HS-27A (cell line): ENCODE measurements around the gene YTHDC2.
"Not testable (repeated sequence)": the region's sequence is repeated elsewhere in the genome, so short reads cannot be mapped to it uniquely, and the experiment has no call there.

Experiments used
- DNase-seq: peaks from one replicate; pipeline ENCODE4 v3.0.0-alpha.2; 2012; ENCODE audit warnings: low read depth, missing footprints

The YTHDC2 gene

DNA sequence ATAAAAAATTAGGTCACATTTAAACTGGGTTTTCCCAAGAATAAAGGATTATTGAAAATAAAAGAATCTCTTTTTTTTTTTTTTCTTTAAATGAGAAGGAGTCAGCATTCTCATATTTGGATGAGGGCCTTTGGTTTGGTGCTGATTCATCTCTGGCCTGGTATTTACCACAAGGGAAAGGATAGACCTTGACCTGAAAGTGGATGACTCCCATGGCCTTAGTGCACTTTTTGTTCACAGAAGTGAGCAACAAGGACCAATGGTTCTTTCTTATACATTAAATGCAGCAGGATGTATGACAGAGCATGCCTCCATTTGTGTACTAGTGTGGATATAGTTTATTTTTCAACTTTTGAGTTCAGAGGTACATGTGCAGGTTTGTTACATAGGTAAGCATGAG lies 6.9 kb downstream of the YTHDC2 start:
- no peak for DNase-seq

DNA sequence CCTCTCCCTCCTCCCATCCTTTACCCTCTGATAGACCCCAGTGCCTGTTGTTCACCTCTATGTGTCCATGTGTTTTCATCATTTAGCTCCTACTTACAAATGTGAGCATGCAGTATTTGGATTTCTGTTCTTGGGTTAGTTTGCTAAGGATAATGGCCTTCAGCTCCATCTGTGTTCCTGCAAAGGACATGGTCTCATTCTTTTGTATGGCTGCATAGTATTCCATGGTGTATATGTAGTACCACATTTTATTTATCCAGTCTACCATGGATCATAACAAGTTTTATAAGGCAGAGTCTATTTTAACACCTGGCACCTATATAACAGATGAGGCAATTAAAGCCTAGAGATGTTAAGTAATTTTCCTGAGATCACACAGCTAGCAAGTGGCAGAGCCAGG lies 7.4 kb downstream of the YTHDC2 start:
- no peak for DNase-seq

DNA sequence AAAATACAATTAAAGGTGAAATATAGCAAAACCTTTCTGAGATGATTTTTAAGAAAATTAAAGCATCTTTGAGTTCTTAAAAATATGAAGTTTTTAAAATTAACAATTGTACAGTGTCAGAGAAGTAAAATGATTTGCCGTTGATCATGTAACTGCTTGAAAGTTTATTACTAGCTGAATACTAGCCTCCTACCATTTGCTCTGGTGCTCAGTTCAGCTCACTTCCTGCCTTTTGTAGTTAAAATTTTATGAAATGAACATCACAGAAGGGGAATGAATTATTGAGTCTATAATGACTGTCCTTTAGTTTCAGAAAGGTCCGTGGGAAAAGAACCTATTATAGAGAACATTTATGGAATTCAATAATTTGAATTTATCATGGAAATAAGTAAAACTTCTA lies 9.7 kb downstream of the YTHDC2 start:
- DNase-seq, result no peak

DNA sequence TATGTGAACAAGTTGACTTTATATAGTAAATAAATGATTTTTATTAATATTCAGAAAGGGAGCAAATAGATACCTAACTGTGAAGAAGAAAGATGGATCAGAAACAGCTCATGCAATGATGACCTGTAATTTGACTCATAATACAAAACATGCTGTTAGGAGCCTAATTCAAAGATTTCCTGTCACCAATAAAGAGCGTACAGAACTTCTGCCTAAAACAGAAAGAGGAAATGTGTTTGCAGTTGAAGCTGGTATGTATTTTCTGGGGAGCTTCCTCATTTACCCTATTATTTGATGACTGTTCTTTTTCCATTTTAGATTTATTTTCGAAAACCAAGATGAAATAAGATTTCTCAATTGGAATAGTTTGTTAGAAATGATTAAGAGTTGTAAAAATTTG lies 11.4 kb downstream of the YTHDC2 start:
- no peak for DNase-seq

DNA sequence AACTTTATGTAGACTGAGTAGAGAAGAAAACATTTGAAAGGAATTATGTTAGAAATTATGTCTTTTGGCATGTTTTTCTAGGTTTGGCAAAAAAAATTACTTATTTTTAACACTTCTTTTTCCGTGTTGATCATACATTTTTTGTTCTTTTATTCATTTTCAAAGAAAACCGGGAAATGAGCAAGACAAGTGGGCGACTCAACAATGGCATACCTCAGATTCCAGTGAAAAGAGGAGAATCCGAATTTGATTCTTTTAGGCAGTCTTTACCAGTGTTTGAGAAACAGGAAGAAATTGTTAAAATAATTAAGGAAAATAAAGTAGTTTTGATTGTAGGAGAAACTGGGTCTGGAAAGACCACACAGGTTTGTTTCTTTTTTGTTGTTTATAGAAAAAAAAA lies 12.9 kb downstream of the YTHDC2 start:
- DNase-seq, result no peak

DNA sequence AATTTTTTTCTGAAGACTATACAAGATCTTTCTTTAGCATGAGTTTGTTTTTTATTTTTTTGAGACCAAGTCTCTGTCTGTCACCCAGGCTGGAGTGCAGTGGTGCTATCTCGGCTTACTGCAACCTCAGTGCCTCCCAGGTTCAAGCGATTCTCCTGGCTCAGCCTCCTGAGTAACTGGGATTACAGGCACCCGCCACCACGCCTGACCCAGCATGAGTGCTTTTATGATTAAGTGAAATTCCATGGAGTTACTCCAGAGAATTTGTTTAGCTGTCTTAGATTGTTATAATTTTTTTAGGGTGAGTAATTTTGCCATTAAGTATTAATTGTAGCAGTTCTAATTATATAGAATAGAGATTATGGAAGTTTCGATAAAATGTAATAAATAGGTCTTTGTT lies 14.3 kb downstream of the YTHDC2 start:
- no peak for DNase-seq

DNA sequence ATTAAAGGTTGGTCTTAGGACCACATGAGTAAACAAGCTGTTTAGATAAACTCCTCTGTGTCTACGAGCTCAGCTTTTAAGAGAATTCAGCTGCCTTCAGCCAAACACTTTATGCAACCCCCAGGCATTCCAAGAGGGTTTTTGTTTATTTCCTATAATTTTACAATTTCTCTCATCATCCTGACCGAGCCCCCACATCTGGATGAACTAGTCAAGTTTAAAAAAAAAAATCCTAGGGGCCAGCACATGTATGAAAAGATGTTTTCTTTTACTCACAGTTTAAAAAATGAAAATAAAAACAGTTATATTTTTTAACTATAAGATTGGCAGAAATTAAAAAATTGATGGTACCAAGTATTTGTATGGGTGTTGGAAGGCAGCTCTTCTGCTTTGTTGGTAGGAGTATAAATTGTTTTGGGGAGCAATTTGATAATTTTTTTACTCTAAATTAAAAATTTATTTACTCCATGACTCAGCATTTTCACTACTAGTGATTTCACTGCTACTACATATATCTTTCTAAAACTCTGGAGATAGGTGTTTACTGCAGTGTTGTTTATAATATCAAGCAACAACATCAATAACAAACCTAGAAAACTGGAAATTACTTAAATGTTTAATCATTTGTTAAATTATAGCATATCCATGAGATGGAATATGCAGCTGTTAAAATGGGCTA lies 18.1 kb downstream of the YTHDC2 start:
- DNase-seq, result no peak

DNA sequence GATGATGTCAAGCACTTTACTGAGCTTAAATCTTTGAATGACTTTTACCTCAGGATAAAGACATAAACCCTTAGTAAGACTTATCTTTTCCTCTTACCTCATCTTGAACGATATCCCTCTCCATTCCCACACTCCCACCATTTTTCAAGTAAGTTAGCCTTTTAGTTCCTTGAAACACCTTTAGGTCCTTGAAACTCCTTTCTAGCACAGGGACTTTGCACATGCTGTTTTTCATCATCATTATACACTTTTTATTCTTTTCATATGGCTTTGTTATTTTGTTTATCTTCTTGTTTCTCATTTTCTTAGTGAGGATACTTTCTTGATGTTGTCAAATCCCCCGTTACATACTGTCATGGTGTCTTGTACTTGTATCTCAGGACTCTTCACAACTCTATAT lies 24.8 kb downstream of the YTHDC2 start:
- no peak for DNase-seq

DNA sequence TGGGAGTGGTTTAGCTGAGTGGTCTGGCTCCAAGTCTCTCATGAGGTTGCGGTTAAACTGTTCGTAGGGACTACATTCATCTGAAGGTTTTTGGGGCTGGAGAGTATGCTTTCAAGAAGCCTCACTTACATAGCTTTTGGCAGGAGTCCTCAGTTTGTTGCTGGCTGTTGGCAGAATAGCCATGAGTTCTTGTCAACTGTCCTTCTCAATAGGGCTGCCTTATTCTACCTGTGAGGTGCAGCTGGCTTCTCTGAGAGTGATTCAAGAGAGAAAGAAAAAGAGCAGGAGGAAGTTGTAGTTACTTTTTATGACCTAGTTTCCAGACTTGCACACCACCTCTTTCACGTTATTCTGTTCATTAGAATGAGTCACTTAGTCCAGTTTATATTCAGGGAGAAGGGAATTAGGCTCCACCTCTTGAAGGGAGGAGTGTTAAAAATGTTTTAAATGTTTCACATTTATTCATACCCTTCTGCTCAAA lies 33.2 kb downstream of the YTHDC2 start:
- DNase-seq, result no peak

DNA sequence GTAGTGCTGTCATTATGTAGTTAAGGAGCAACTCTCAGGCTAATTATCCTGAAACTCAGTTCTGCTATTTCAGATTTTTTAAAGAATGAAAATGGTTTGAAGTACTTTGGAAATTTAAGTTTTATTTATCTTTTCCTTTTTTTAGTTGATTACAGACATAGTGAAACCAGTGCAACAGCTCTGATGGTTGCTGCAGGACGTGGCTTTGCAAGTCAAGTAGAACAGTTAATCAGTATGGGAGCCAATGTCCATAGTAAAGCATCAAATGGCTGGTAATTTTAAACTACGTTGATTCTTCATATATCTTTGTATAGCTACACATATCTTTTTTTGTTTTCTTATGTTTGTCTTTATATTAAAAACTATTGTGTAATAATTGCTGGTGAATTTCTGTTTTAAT lies 34.9 kb downstream of the YTHDC2 start:
- DNase-seq, result no peak

DNA sequence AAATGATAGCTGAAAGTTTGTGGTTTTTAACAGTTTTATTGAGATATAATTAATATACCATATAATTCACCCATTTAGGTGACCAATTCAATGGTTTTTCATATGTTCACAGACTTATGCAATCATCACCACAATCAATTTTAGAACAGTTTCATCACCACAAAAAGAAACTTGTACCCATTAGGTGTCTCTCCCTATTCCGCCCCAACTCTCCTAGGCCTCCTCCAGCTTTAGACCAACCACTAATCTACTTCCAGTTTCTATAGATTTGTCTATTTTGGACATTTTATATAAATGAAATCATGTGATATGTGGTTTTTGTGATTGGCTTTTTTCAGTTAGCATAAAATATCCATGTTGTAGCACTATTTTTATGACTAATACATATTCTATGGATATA lies 38.6 kb downstream of the YTHDC2 start:
- DNase-seq, result no peak

DNA sequence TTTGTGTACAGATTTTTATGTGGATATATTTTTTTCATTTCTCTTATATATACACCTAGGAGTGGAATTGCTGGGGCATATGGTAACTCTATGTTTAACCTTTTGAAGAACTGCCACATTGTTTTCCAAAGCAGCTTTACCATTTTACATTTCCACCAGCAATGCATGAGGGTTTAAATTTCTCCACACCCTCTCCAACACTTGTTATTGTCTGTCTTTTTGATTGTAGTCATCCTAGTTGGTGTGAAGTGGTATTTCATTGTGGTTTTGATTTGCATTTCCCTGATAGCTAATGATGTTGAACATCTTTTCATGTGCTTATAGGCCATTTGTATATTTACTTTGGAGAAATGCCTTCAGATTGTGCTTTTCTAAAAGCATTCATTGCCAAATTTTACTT lies 39.1 kb downstream of the YTHDC2 start:
- no peak for DNase-seq

DNA sequence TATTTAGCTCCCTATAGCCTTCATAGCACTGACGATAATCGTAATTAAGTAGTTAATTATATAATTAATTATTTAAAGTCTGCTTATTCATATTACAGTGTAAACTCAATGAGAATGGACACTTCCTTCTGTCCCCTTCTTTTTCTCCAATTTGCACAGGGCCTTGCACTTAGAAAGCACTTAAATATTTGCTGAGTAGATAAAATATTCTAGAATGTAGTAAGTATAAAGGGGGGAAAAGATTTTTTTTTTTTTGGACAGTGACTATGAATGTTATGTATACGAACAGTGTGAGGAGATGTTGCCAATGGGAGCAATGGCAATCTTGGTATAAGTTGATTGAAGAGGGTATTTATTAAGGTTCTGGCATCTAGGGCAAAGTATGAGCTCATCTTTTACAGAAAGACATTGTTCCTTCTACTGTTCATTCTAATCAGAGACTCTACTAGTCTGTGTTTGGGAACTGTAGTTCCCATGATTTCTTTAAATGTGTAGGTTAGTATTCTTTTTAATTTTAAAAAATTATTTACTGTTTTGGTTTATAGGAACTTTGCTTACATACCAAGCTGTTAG lies 49.4 kb downstream of the YTHDC2 start:
- DNase-seq, result no peak

DNA sequence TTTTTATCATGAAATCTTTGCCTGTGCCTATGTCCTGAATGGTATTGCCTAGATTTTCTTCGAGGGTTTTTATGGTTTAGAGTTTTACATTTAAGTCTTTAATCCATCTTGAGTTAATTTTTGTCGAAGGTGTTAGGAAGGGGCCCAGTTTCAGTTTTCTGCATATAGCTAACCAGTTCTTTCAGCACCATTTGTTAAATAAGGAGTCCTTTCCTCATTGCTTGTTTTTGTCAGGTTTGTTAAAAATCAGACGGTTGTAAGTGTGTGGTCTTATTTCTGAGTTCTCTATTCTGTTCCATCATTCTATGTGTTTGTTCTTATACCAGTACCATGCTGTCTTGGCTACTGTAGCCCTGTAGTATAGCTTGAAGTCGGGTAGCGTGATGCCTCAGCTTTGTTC lies 55.9 kb downstream of the YTHDC2 start:
- DNase-seq, result no peak

DNA sequence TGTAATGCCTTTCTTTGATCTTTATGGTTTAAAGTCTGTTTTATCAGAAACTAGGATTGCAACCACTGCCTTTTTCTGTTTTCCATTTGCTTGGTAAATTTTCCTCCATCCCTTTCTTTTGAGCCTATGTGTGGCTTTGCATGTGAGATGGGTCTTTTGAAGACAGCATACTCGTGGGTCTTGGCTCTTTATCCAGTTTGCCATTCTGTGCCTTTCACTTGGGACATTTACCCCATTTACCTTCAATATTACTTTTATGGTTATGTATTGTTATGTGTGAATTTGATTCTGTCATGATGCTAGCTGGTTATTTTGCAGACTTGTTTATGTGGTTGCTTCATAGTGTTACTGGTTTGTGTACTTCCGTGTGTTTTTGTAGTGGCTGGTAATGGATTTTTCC lies 59.2 kb downstream of the YTHDC2 start:
- DNase-seq, result no peak

DNA sequence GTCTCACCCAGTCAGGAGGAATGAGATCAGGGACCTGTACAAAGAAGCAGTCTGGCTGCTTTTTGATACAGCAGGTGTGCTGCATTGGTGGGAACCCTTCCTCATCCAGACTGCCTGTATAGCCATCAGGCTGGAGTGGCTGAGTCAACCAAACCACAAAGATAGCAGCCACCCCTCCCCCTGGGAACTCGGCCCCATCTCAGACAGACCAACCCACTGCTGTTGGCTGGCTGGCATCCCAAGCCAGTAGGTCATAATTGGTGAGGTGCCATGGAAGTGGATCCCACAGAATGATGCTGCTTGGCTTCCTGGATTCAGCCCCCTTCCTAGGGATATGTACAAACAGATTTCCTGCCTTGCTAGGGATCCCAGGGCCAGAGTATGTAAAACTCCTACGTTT lies 60.9 kb downstream of the YTHDC2 start:
- DNase-seq, result peak; percentile 15

DNA sequence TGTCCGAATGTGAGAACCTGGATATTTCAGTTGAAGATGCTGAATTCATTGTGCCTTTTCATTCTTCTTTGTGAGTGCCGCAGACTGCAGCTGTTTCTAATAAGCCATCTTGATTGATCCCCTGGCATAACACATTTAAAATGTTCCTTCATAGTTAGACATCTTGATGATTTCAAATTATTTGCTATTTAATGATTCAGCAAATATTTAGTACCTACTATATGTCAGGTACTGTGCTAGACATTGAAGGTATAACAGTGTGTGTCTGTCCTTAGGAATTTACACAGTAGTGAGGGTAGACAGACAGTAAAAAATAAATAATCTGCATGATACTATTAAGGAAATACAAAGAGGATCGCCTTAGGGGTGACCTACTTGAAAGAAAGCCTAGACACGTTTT lies 61.6 kb downstream of the YTHDC2 start:
- DNase-seq, result no peak

DNA sequence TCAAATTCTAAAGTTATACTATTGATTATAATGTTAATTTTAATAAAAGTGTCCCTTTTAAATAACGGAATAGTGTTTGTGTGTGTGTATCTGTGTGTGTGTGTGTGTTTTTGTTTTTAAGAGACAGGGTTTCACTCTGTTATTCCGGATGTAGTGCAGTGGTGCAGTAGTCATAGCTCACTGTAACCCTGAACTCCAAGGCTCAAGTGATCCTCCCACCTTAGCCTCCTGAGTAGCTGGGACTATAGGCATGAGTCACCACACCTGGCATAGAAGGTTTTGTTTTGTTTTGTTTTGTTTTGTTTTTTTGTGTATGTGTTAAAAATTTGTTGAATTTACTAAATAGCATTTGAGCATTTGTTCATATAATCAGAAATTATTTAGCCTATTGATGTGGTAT lies 64.6 kb downstream of the YTHDC2 start:
- no peak for DNase-seq

DNA sequence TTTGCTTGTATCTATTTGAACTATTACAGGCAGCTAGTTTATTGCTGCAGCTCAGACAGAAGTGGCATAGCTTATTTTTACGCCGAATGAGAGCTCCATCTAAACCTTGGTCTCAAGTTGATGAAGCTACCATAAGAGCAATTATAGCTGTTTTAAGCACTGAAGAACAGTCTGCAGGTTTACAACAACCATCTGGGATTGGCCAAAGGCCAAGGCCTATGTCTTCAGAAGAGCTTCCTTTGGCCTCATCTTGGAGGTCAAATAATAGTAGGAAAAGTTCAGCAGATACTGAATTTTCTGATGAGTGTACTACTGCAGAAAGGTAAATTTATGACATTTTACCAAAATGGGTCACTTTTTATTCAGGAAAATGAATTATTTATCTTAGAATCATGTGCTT lies 67.9 kb downstream of the YTHDC2 start:
- no peak for DNase-seq

DNA sequence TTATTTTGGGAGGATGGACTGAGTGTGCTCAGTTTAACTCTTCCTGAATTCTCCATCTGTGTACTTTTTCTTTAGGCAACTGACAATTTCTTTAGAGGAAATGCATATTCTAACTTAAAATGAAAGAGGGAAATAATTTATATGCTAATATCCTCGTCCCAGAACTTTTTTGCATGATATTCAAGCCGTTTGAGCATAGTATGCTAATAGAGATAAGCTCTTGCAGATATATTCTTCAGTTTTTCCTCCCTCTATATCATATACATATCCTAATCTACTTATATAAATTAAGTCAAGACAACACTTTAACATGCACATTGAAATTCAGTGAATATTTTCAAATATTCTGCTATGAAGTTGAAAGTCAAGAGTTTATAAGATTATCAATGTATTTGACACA lies 84.7 kb downstream of the YTHDC2 start:
- no peak for DNase-seq

DNA sequence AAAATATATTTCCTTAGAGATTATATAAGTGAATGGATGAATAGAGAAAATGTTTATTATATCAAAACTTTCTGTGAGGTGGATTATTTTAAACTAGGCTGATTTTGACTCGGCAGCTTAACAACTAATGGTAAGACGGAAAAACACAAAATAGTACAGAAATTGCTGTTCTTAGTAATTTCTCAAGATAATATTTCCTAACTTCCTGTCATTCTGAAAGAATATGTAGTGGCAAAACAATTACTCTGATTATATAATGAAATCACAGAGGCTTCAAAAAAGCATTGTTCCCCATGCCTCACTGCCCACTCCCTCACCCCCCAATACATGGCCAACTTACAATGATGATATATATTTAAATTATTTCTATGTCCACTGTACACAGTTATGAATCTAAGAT lies 85.4 kb downstream of the YTHDC2 start:
- no peak for DNase-seq

DNA sequence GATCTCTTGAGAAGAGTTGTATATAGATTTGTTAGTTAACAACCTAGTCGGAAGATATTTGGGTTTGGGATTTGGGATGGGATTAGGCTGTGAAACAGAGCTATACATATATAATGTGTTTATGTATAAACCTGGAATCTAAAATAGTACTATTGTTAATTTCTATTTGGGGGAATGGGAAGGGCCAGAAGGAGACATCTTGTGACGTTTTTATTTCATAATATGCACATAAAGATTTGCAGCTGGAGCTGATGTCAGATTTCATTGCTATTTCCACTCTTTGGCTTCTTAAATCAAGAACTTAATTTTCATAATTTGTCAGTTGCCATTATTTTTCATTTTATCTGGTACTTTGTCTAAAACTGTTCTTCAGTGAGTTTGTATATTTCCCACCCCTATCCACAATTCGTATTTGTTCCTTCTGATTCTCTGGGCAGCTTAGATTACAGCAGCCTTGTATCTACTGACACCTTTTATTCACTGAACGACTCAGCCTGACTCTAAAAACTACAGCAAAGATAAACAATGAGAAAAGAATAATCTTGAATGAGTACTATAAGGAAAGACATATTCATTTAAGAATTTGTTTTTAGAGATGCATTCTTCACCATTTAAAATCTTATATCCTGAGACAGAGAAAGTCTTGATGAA lies 86.9 kb downstream of the YTHDC2 start:
- DNase-seq, result no peak

DNA sequence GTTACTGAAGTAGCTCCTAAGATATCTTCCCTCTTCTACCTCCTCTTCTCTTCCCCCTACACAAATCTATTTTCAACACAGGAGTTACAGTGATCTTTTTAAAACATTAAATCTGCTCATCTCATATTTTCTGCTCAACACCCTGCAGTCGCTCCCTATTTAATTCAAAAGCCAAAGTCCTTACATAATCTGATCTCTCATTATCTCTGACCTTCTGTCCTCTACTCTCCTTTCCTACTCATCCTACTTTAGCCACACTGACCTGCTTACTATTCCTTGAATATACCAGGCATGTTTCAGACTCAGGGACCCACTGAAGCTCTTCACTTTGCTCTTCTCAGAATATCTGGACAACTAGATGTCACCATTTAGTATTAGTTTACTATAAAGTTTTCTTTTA lies 87.9 kb downstream of the YTHDC2 start:
- no peak for DNase-seq

DNA sequence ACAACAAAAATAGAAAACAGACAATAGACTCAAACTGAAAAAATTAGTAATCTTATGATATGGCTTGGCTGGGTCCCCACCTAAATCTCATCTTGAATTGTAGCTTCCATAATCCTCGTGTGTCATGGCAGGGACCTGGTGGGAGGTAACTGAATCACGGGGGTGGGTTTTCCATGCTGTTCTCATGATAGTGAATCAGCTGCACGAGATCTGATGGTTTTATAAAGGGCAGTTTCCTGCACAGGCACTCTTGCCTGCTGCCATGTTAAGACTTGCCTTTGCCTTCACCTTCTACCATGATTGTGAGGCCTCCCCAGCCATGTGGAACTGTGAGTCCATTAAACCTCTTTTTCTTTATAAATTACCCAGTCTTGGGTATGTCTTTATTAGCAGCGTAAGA lies 89.8 kb downstream of the YTHDC2 start:
- not testable (repeated sequence) for DNase-seq
